Liver (tissue), 9 donors: ENCODE results near the gene FGF12. TPM values are rescaled to one million over a fixed set of nuclear protein-coding genes. Genes with fewer than 3 reads are reported as not detected.

Source experiments
- DNase-seq: peaks from one replicate; pipeline ENCODE4 v3.0.0-alpha.2; 2017; ENCODE audit warnings: low spot score
- H3K27ac ChIP-seq, 2 donors: one replicate each; pipeline ENCODE4 v1.7.0; 2013; ENCODE audit warnings: inconsistent platforms in 2 of 2, low read length in 2 of 2, control low read depth in 1 of 2, low read depth in 1 of 2, mild to moderate bottlenecking in 1 of 2
- H3K27me3 ChIP-seq, 4 donors: one replicate each; pipeline versions ENCODE4 v1.6.1 to v1.7.0; 2013; ENCODE audit warnings: low read length in 3 of 4, inconsistent platforms in 1 of 4, mild to moderate bottlenecking in 1 of 4, moderate library complexity in 1 of 4; ENCODE audit not compliant: control insufficient read depth in 4 of 4, insufficient read depth in 4 of 4
- H3K36me3 ChIP-seq, 4 donors: one replicate each; pipeline versions ENCODE4 v1.6.1 to v1.7.0; 2013; ENCODE audit warnings: low read length in 3 of 4, mild to moderate bottlenecking in 3 of 4, low read depth in 1 of 4, moderate library complexity in 1 of 4; ENCODE audit not compliant: control insufficient read depth in 4 of 4, insufficient read depth in 3 of 4
- H3K4me1 ChIP-seq, 4 donors: one replicate each; pipeline versions ENCODE4 v1.6.1 to v1.7.0; 2013; ENCODE audit warnings: low read length in 3 of 4, mild to moderate bottlenecking in 3 of 4, moderate library complexity in 1 of 4; ENCODE audit not compliant: control insufficient read depth in 4 of 4, insufficient read depth in 4 of 4
- H3K4me3 ChIP-seq, 3 donors: one replicate each; pipeline versions ENCODE4 v1.6.1 to v1.7.0; 2013; ENCODE audit warnings: low read length in 3 of 3, control low read depth in 1 of 3, low read depth in 1 of 3, mild to moderate bottlenecking in 1 of 3
- H3K9ac ChIP-seq, 2 donors: one replicate each; pipeline ENCODE4 v1.7.0; 2013; ENCODE audit warnings: low read length in 2 of 2, mild to moderate bottlenecking in 2 of 2, moderate library complexity in 2 of 2, control low read depth in 1 of 2, low read depth in 1 of 2
- H3K9me3 ChIP-seq, 4 donors: one replicate each; pipeline versions ENCODE4 v1.6.1 to v1.7.0; 2013; ENCODE audit warnings: low read length in 3 of 4; ENCODE audit not compliant: control insufficient read depth in 4 of 4
- ATF3 ChIP-seq: IDR thresholded peaks from 2 replicates; pipeline ENCODE4 v1.6.1; 2016; ENCODE audit warnings: antibody characterized with exemption
- CTCF ChIP-seq: fragments of 150-350 bp; IDR thresholded peaks from 2 replicates; pipeline ENCODE4 v1.5.1; 2017; ENCODE audit warnings: improper control_type of control experiment, low read depth, low read length; ENCODE audit not compliant: missing input control
- EGR1 ChIP-seq, 2 donors: IDR thresholded peaks; 2 replicates each; pipeline ENCODE4 v1.6.1; 2016 to 2018; ENCODE audit warnings: antibody characterized with exemption in 2 of 2, low read depth in 2 of 2
- FOXA1 ChIP-seq: IDR thresholded peaks from 2 replicates; pipeline ENCODE4 v1.6.1; 2016; ENCODE audit warnings: antibody characterized with exemption
- FOXA2 ChIP-seq: IDR thresholded peaks from 2 replicates; pipeline ENCODE4 v1.6.1; 2016; ENCODE audit warnings: antibody characterized with exemption
- GABPA ChIP-seq, 2 donors: IDR thresholded peaks in 1 of 2; conservative IDR thresholded peaks in 1 of 2; 2 replicates each; pipeline ENCODE4 v1.6.1; 2016; ENCODE audit warnings: antibody characterized with exemption in 2 of 2, mild to moderate bottlenecking in 1 of 2, moderate library complexity in 1 of 2
- HNF4A ChIP-seq, 2 donors: conservative IDR thresholded peaks; 2 replicates each; pipeline ENCODE4 v1.6.1; 2016; ENCODE audit warnings: antibody characterized with exemption in 2 of 2, mild to moderate bottlenecking in 2 of 2
- HNF4G ChIP-seq: IDR thresholded peaks from 2 replicates; pipeline ENCODE4 v1.6.1; 2016; ENCODE audit warnings: antibody characterized with exemption
- JUND ChIP-seq, 2 donors: IDR thresholded peaks; 2 replicates each; pipeline ENCODE4 v1.6.1; 2016; ENCODE audit warnings: antibody characterized with exemption in 2 of 2
- MAX ChIP-seq: IDR thresholded peaks from 2 replicates; pipeline ENCODE4 v1.6.1; 2016; ENCODE audit warnings: antibody characterized with exemption
- NR2F2 ChIP-seq: IDR thresholded peaks from 2 replicates; pipeline ENCODE4 v1.6.1; 2016; ENCODE audit warnings: antibody characterized with exemption
- RAD21 ChIP-seq, 2 donors: IDR thresholded peaks; 2 replicates each; pipeline ENCODE4 v1.6.1; 2016; ENCODE audit warnings: antibody characterized with exemption in 2 of 2, mild to moderate bottlenecking in 2 of 2
- REST ChIP-seq: IDR thresholded peaks from 2 replicates; pipeline ENCODE4 v1.6.1; 2016; ENCODE audit warnings: antibody characterized with exemption, mild to moderate bottlenecking
- RXRA ChIP-seq, 2 donors: IDR thresholded peaks; 2 replicates each; pipeline ENCODE4 v1.6.1; 2017 to 2018; ENCODE audit warnings: antibody characterized with exemption in 2 of 2, mild to moderate bottlenecking in 1 of 2
- SP1 ChIP-seq: IDR thresholded peaks from 2 replicates; pipeline ENCODE4 v1.6.1; 2018; ENCODE audit warnings: antibody characterized with exemption, mild to moderate bottlenecking
- TAF1 ChIP-seq: conservative IDR thresholded peaks from 2 replicates; pipeline ENCODE4 v1.6.1; 2016; ENCODE audit warnings: antibody characterized with exemption, mild to moderate bottlenecking
- YY1 ChIP-seq: IDR thresholded peaks from 2 replicates; pipeline ENCODE4 v1.6.1; 2016; ENCODE audit warnings: antibody characterized with exemption, mild to moderate bottlenecking
- ZBTB33 ChIP-seq: IDR thresholded peaks from 2 replicates; pipeline ENCODE4 v1.6.1; 2016; ENCODE audit warnings: antibody characterized with exemption
- WGBS: extraction: QIAGEN DNeasy Blood & Tissue Kit; methylation state at CpG from one replicate; pipeline ENCODE4 v1.1.7; 2013; 5-methylcytosine and 5-hydroxymethylcytosine counted together
- polyA plus RNA-seq, 2 donors: library from polyadenylated mRNA; stranded (reverse) in 1 of 2; unstranded in 1 of 2; fragments of 200-250 nt in 1 of 2; fragments of >200 nt in 1 of 2; fragmentation: Nextera tagmentation in 1 of 2; extraction: Ambion mirVana in 1 of 2; gene quantifications; one replicate each; pipeline versions ENCODE4 v1.2.1 to v1.2.3, GENCODE V29; 2013 to 2015
- total RNA-seq, 2 donors: library from RNA; depleted of rRNA; stranded (reverse); fragments of >200 nt; gene quantifications; one replicate each; pipeline ENCODE4 v1.2.3, GENCODE V29; 2014
- donor health status: healthy.
- donor health status: healthy.
- donor health status: healthy.
- donor health status: healthy.
- donor health status: healthy.

FGF12 gene
- total and polyA plus RNA-seq, 4 donors, result 0.11 to 0.59 (median 0.19) TPM

GRCh38 chr3:192122832-192123594, 604.3 kb downstream of the FGF12 start:
- H3K4me3 ChIP-seq, result no peak overlapping the region
- no peak for TF ChIP-seq FOXA1
- no peak overlapping the region for H3K27ac ChIP-seq
- WGBS, result 80% methylated on average over 13 of the region's 13 CpGs
- no peak overlapping the region for H3K9ac ChIP-seq
- H3K27me3 ChIP-seq, result peaks cover 0 to 9% (median 0%) of the 10 kb centered on the region in 4 donors
- no peak for DNase-seq
- H3K9me3 ChIP-seq, result no peaks in the 10 kb centered on the region
- no peaks in the 10 kb centered on the region for H3K4me1 ChIP-seq
- no peaks in the 10 kb centered on the region for H3K36me3 ChIP-seq

- WGBS, result 60% methylated on average over 3 of the region's 3 CpGs
- H3K4me1 ChIP-seq, result no peaks in the 10 kb centered on the region
- peaks cover 0 to 6% (median 0%) of the 10 kb centered on the region in 4 donors for H3K27me3 ChIP-seq
- H3K9me3 ChIP-seq, result no peaks in the 10 kb centered on the region
- TF ChIP-seq YY1 (no peak), FOXA1 (no peak), GABPA (IDR thresholded peaks at IDR 0.05 in 1 of 2, conservative IDR thresholded peaks at IDR 0.05 in 1 of 2) (no peak), ZBTB33 (no peak), CTCF (no peak), RAD21 (IDR thresholded peaks at IDR 0.05) (no peak), ATF3 (no peak), FOXA2 (no peak), NR2F2 (no peak), JUND (IDR thresholded peaks at IDR 0.05) (no peak), REST (no peak), HNF4A (conservative IDR thresholded peaks at IDR 0.05) (no peak), MAX (no peak), RXRA (IDR thresholded peaks at IDR 0.05) (no peak), TAF1 (no peak), SP1 (no peak), EGR1 (IDR thresholded peaks at IDR 0.05; ENCODE audit: low read depth in 2 of 2) (no peak), HNF4G (no peak)
- no peak overlapping the region for H3K9ac ChIP-seq
- H3K27ac ChIP-seq, result no peak overlapping the region
- no peak overlapping the region for H3K4me3 ChIP-seq
- H3K36me3 ChIP-seq, result no peaks in the 10 kb centered on the region
- no peak for DNase-seq
Observed at GRCh38 chr3:192121923-192122322, 605.4 kb downstream of the FGF12 start.
